GM19099 (cell line): ENCODE measurements around the gene NHS.

Source experiments
- POLR2A ChIP-seq: IDR thresholded peaks from 3 replicates; pipeline ENCODE4 v1.6.1; 2011; ENCODE audit warnings: low read depth; ENCODE audit not compliant: insufficient read length; ENCODE audit errors: extremely low read depth

NHS gene

GRCh38 chrX:17595456-17596035, 220.5 kb downstream of the NHS start:
- TF ChIP-seq POLR2A = no peak

DNA sequence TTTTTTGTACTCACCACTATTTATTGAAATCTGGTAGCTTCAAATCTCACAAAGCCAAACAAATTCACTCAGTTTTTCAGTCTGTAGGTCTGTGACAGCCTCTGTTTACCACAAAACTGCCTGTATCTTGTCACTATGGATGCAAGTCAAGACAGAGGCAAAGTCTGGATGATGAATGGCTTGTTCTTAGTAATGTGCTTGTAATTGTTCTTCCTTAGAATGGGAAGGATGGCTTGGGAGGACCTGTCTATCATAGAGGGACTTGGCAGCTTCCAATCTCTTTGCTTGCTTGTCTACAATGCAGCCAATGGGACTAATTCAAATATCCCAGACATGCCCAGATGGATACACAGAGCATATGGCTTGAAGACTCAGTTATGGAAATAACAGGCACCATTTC, 221.1 kb downstream of the NHS start:
- TF ChIP-seq POLR2A = no peak

GRCh38 chrX:17596546-17597205, 221.7 kb downstream of the NHS start:
- no peak for TF ChIP-seq POLR2A

- TF ChIP-seq POLR2A = no peak
Measured at GRCh38 chrX:17597327-17597726, 222.3 kb downstream of the NHS start.

DNA sequence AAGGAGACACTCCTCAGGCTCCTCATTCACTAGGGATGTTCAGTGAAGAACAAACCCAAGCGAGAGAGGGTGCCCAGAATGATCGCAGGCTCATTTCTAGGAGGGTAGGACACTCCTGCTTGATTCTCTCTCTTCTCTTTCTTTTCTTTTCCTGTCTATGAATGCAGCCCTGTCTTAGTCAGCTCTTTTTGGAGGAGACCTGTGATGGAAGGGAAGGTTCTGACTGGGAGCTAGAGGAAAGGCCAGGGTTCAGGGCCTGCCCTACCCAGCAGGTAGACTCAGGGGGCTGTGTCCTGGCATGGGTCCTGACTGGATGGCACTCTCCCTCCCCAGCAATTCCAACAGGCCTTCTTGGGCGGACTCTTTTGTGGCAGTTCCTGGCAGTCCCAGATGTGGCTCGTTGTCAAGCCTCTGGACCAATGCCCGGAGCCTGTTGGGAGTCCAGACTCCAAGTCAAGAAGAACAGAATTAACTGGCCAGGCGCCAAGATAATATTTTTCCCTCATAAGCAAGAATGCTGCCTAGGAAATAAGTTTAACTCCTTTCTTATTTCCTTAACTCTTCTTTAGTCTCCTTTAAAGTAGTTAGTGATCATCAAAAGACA, 222.9 kb downstream of the NHS start:
- no peak for TF ChIP-seq POLR2A

DNA sequence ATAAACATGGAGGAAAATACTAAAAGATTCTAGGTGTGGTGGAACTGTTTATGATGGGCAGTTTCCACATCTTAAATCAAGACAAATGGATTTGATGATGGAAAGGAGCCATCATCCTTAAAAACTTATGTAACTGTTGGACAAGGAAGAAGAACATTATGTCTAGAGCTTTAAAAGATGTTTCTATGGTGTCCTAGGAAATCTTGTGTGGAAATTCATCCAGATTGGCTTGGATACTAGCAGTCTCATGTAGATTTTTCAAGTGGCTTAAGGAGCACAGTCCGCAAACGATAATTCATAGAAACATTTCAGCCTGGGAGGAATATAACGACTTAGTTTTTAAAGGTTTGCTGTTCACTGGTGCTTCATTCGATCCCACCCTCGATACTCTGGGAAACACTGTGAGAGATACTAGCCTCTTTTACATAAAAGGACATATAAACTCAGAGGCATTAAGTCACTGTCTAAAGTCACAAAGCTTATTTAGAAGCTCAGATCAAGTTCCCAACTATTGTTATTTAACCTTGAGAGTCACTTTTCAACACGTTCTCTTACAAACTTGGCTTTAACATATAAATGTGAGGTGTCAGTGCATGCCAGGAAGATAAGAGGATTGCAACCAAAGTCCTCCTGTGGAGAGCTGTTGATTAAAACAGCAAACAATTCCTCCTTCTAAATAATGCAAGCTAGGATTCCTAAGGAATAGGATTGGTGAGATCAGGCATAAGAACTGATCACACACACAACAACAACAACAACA, 226.6 kb downstream of the NHS start:
- TF ChIP-seq POLR2A = no peak

DNA sequence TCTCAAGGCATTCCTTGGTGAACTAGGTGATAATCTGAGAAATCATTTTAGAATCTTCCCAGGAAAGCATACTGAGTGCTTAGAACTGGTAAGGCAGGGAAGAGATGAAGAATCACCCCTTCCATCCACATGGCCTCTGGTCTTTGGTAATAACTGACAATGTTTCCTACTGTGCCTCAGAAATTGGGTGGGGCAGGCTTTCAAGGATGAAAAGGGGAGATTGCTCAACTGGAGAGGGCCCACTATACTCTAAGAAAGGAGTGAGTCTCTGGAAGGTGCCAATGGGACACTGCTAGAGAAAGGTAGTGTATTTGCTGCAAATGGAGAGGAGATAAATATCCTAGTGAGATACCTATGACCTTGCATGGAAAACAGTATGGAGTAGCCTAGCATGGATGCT, 227.2 kb downstream of the NHS start:
- TF ChIP-seq POLR2A = no peak

- TF ChIP-seq POLR2A = no peak
Measured at GRCh38 chrX:17603196-17603595, 228.2 kb downstream of the NHS start.

DNA sequence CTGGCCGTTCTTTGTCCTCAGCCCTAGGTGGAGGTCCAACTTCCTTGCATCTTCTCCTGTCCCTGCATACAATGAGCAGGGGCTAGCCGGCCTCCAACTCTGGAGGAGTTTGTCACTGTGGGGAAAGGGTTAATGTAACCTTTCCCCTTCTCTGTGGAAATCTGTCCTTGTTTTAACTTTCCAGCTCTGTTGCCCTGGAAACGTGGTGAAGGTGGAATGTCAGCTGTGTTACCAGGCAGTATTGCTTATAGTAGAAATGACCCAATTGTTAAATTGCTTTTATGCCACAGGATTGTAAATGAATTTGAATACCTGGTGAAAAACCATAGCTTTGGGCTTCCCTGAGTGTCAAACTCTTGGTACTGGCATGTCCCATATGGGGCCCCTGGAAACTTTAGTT, 230.7 kb downstream of the NHS start:
- no peak for TF ChIP-seq POLR2A

DNA sequence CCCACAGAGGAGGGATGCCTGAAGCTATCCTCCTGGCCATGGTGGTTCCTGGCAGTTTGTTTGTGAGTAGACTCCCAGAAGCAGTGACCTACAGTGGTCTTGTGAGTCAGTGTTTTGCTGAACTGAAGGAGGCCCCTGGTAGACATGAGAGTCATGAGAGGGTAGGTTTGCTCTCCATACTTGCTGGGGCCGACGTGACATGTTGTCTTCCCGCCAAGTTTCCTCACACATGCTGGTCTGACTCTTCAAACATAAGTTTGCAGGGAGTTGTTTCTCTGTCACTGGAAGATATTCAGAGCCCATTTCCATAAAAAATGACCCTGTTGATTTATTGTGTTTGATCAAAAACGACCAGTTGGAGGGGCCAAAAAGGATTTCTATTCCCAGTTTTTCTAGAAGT, 231.2 kb downstream of the NHS start:
- TF ChIP-seq POLR2A = no peak

- TF ChIP-seq POLR2A = no peak
Measured at GRCh38 chrX:17608888-17609287, 233.9 kb downstream of the NHS start.

GRCh38 chrX:17610788-17611187, 235.8 kb downstream of the NHS start:
- no peak for TF ChIP-seq POLR2A

GRCh38 chrX:17613979-17614588, 239.1 kb downstream of the NHS start:
- TF ChIP-seq POLR2A = no peak

- no peak for TF ChIP-seq POLR2A
Measured at GRCh38 chrX:17616936-17617335, 241.9 kb downstream of the NHS start.

- no peak for TF ChIP-seq POLR2A
Measured at GRCh38 chrX:17617806-17618205, 242.8 kb downstream of the NHS start.

GRCh38 chrX:17621566-17622270, 246.7 kb downstream of the NHS start:
- TF ChIP-seq POLR2A = no peak

GRCh38 chrX:17622331-17622730, 247.3 kb downstream of the NHS start:
- TF ChIP-seq POLR2A = no peak
